GM12801 (cell line): ENCODE results near the gene CALCOCO1.

Experiments used
- CTCF ChIP-seq: IDR thresholded peaks from one replicate; pipeline ENCODE4 v1.5.1; 2011; ENCODE audit warnings: control low read depth; ENCODE audit not compliant: insufficient read length; ENCODE audit errors: extremely low read depth

The CALCOCO1 gene

GRCh38 chr12:53677800-53678148, 49.5 kb downstream of the CALCOCO1 start:
- TF ChIP-seq CTCF, result no peak

GRCh38 chr12:53677016-53677799, 50.0 kb downstream of the CALCOCO1 start:
- no peak for TF ChIP-seq CTCF

- TF ChIP-seq CTCF, result no peak
These were observed 50.6 kb downstream of the CALCOCO1 start for GRCh38 chr12:53676656-53677015.

GRCh38 chr12:53675701-53676607, 51.3 kb downstream of the CALCOCO1 start, which contains the start of gene ATP5MC2:
ATP5MC2 (minus strand) TSS chr12:53676083; CDS start chr12:53672614, 3,469 bp downstream.
- TF ChIP-seq CTCF, result peak; percentile 44

DNA sequence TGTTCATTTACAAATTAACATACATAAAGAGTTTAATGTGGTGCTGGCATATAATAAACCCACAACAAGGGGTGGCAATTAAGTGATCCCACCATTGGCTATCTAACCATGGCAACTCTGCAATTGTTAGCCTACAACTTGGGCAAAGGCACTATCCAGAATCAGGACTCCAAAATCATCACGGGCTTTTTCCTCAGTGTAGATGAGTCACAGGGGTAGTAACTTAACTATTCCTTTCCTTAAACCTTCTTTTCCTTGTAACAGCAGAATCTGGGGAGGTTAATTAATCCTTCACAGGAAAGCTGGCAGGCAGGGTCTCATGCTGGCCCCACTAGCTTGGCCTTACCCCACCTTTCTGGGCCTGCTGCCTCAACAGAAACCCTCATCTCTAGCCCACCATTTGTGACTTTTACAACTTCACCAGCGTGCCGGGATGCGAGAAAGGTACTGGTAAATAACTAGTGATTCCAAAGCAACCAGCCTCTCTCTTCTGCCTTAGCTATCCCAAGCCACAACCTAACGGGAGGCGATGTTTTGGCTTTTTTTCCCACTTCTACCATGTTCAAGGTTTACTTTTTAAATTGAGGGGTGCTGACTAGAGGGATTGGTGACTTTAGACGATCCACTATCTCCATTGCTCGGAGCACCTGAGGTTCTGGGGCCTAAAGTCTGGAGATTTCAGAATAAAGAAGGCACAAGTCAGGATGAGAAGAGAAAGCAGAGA, 52.1 kb downstream of the CALCOCO1 start:
- TF ChIP-seq CTCF, result no peak

DNA sequence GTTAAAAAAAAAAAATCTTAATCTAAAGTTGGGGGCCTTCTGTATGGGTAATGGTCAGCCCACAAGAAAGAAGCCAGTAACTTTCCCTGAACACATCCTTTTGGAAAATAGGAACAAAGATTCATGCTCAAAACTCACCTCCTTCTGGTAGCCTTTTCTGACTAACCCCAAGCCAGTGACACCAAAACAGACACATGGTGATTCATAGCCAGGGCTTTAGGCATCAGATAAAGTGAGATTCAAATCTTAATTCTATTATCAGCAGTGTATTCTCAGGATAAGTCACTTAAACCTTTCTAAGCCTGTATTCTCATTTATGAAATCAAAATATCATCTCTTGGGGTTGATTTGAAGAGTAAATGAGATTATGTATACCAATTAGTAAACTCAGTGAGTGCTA, 56.3 kb downstream of the CALCOCO1 start:
- TF ChIP-seq CTCF, result no peak

GRCh38 chr12:53670308-53670707, 56.9 kb downstream of the CALCOCO1 start:
- no peak for TF ChIP-seq CTCF
